DOHH2 (cell line): ENCODE data around the gene EDC4.
"Not testable (repeated sequence)": the region's sequence is repeated elsewhere in the genome, so short reads cannot be mapped to it uniquely, and the experiment has no call there.

Source experiments
- H3F3A ChIP-seq: fragments of 200-600 bp; sonication (generic), shearing (Covaris generic); 2 replicates; pipeline ENCODE4 v1.6.0; 2016; ENCODE audit warnings: antibody characterized with exemption, mild to moderate bottlenecking; ENCODE audit not compliant: control insufficient read depth, insufficient read depth
- H3K27ac ChIP-seq: fragments of 200-600 bp; sonication (generic); 2 replicates; pipeline ENCODE4 v1.5.1; 2014; ENCODE audit warnings: low read depth, mild to moderate bottlenecking, low read length, moderate library complexity
- H3K27me3 ChIP-seq: fragments of 200-600 bp; sonication (generic); 2 replicates; pipeline ENCODE4 v1.6.1; 2014; ENCODE audit warnings: mild to moderate bottlenecking, low read length, mixed read lengths; ENCODE audit not compliant: control insufficient read depth
- H3K36me3 ChIP-seq: fragments of 200-600 bp; sonication (generic); 2 replicates; pipeline ENCODE4 v1.6.1; 2014; ENCODE audit warnings: mild to moderate bottlenecking, low read length, moderate library complexity, mixed read lengths; ENCODE audit not compliant: control insufficient read depth
- H3K4me1 ChIP-seq: fragments of 200-600 bp; sonication (generic); 2 replicates; pipeline ENCODE4 v1.6.1; 2014; ENCODE audit warnings: mild to moderate bottlenecking, low read length, mixed read lengths; ENCODE audit not compliant: control insufficient read depth
- H3K4me2 ChIP-seq: fragments of 200-600 bp; sonication (generic); 2 replicates; pipeline ENCODE4 v1.6.0; 2014; ENCODE audit warnings: mild to moderate bottlenecking, low read length, moderate library complexity
- H3K4me3 ChIP-seq: fragments of 200-600 bp; sonication (generic); 2 replicates; pipeline ENCODE4 v1.5.1; 2014; ENCODE audit warnings: mild to moderate bottlenecking, low read length, mixed read lengths
- H3K79me2 ChIP-seq: fragments of 200-600 bp; sonication (generic); 2 replicates; pipeline ENCODE4 v1.6.1; 2014; ENCODE audit warnings: mild to moderate bottlenecking, low read length, mixed read lengths; ENCODE audit not compliant: control insufficient read depth
- H3K9me2 ChIP-seq: fragments of 200-600 bp; sonication (generic); replicated peaks from 2 replicates; pipeline ENCODE4 v1.6.1; 2014; ENCODE audit warnings: mild to moderate bottlenecking, low read length, mixed read lengths; ENCODE audit not compliant: control insufficient read depth
- H3K9me3 ChIP-seq: fragments of 200-600 bp; sonication (generic); 2 replicates; pipeline ENCODE4 v1.6.1; 2014; ENCODE audit warnings: antibody characterized with exemption, low read length, mixed read lengths; ENCODE audit not compliant: control insufficient read depth, insufficient read depth
- H4K20me1 ChIP-seq: fragments of 200-600 bp; sonication (generic); 2 replicates; pipeline ENCODE4 v1.6.0; 2014; ENCODE audit warnings: low read depth, mild to moderate bottlenecking, antibody characterized with exemption, low read length, moderate library complexity; ENCODE audit not compliant: control insufficient read depth, insufficient read depth
- CTCF ChIP-seq: fragments of 200-600 bp; sonication (generic); IDR thresholded peaks from one replicate; pipeline ENCODE4 v1.5.1; 2014; ENCODE audit warnings: antibody characterized with exemption, mild to moderate bottlenecking, low read depth, low read length; ENCODE audit not compliant: poor library complexity, severe bottlenecking
- EZH2phosphoT487 ChIP-seq: fragments of 200-600 bp; sonication (generic); IDR thresholded peaks from 2 replicates; pipeline ENCODE4 v1.6.1; 2017; ENCODE audit warnings: borderline replicate concordance, mild to moderate bottlenecking, antibody characterized with exemption, low read length, moderate library complexity, mixed read lengths

EDC4 gene

GRCh38 chr16:67862623-67863583 is 9.9 kb upstream of the EDC4 start:
- no peak overlapping the region for H3K4me2 ChIP-seq
- no peaks in the 10 kb centered on the region for H3F3A ChIP-seq
- peaks cover 44% of the 10 kb centered on the region for H3K36me3 ChIP-seq
- no peaks in the 10 kb centered on the region for H3K9me3 ChIP-seq
- TF ChIP-seq CTCF, result no peak
- TF ChIP-seq EZH2phosphoT487, result no peak
- H3K27ac ChIP-seq, result no peak overlapping the region
- peaks cover 70% of the 10 kb centered on the region for H3K79me2 ChIP-seq
- no peaks in the 10 kb centered on the region for H3K9me2 ChIP-seq
- no peaks in the 10 kb centered on the region for H3K4me1 ChIP-seq
- no peaks in the 10 kb centered on the region for H3K27me3 ChIP-seq
- H4K20me1 ChIP-seq, result peaks cover 9% of the 10 kb centered on the region; the same call in 1 of the 2 replicates
- H3K4me3 ChIP-seq, result no peak overlapping the region

DNA sequence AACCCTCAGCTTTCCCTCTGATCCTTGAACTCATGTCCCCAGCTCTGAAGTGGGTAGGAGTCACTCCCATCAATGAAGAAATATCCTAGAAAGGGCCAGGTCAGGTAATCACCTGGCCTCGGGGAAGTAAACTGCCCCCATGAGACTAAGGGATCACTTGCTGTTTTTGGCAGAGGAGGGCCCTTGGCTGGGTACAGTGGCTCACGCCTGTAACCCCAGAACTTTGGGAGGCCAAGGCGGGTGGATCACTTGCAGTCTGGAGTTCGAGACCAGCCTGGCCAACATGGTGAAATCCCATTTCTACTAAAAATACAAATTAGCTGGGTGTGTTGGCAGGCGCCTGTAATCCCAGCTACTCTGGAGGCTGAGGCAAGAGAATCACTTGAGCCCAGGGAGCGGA is 8.8 kb upstream of the EDC4 start:
- H3K4me3 ChIP-seq, H3K27ac ChIP-seq, H3K4me2 ChIP-seq, H3K4me1 ChIP-seq, H3K9me3 ChIP-seq, H4K20me1 ChIP-seq, H3K27me3 ChIP-seq, H3F3A ChIP-seq, H3K9me2 ChIP-seq: not testable (repeated sequence)
- Histone ChIP-seq H3K36me3 (peaks cover 51% of the 10 kb centered on the region), H3K79me2 (peaks cover 59% of the 10 kb centered on the region)

DNA sequence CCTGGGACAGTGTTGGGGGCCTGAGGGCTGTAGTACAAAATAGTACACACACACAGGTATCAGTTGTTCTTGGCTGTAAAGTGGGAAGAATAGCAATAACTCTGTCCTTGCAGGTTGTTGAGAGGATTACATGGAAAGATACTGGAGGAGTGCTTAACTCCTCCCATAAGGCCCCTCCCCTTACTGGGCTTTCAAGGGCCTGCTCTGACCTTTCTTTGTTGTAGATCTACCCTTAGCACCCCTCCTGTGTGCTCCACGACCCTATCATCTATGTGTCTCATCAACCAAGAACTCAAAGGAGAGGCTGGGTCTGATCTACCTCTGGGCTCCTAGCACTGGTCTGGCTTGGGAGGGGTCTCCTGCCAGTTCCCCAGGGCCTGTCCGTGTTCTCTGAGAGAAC is 8.3 kb upstream of the EDC4 start:
- Histone ChIP-seq H3K4me2 (no peak overlapping the region), H3K4me3 (no peak overlapping the region), H3K27me3 (no peaks in the 10 kb centered on the region), H3K36me3 (peaks cover 51% of the 10 kb centered on the region), H4K20me1 (peaks cover 4% of the 10 kb centered on the region; the same call in 1 of the 2 replicates), H3F3A (no peaks in the 10 kb centered on the region), H3K4me1 (no peaks in the 10 kb centered on the region), H3K27ac (no peak overlapping the region), H3K9me2 (no peaks in the 10 kb centered on the region), H3K9me3 (no peaks in the 10 kb centered on the region), H3K79me2 (peaks cover 53% of the 10 kb centered on the region)
- no peak for TF ChIP-seq EZH2phosphoT487
- no peak for TF ChIP-seq CTCF

DNA sequence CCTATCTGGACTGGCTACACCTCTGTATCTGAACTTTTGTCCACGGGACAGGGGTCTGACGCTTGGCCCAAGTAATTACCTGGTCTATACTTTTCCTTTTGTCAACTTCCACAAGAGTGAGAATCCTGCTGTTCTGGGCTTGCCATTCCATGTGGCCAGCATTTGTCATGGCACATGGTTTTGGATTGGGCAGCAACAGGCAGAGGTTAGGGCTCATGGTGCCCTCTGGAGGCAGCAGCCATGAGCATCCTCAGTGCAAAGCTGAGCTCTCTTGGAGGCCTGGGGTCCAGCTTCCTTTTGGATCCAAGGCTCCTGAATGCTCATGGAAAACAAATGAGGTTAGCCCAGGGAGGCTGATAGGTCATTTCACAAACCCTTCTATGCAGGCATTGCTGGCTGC is 7.5 kb upstream of the EDC4 start:
- H3K4me3 ChIP-seq, result no peak overlapping the region
- H3K27me3 ChIP-seq, result no peaks in the 10 kb centered on the region
- H3F3A ChIP-seq, result peaks cover 3% of the 10 kb centered on the region
- H3K9me3 ChIP-seq, result no peaks in the 10 kb centered on the region
- H3K36me3 ChIP-seq, result peaks cover 57% of the 10 kb centered on the region
- TF ChIP-seq CTCF (peak; percentile 49), EZH2phosphoT487 (no peak)
- H3K9me2 ChIP-seq, result no peaks in the 10 kb centered on the region
- H3K4me2 ChIP-seq, result no peak overlapping the region
- H3K79me2 ChIP-seq, result peaks cover 49% of the 10 kb centered on the region
- H3K4me1 ChIP-seq, result no peaks in the 10 kb centered on the region
- H4K20me1 ChIP-seq, result peaks cover 4% of the 10 kb centered on the region; the same call in 1 of the 2 replicates
- H3K27ac ChIP-seq, result no peak overlapping the region
